Stimulated activated CD4-positive, alpha-beta T cell treated with anti-CD3 and anti-CD28 coated beads, Interleukin-4, amount 100 ng/mL, for 1 hour (primary cell): ENCODE results near the gene LTV1.

Experiments
- DNase-seq: peaks from one replicate; pipeline ENCODE4 v3.0.0-alpha.2; 2020

LTV1 gene

GRCh38 chr6:143896126-143896860, 53.2 kb downstream of the LTV1 start:
- no peak for DNase-seq

GRCh38 chr6:143900358-143900757, 57.2 kb downstream of the LTV1 start:
- DNase-seq = no peak

- DNase-seq = no peak
Measured at GRCh38 chr6:143901885-143902750, 59.0 kb downstream of the LTV1 start.

- DNase-seq = no peak
Measured at GRCh38 chr6:143902827-143903226, 59.7 kb downstream of the LTV1 start.

GRCh38 chr6:143911028-143911427, 67.9 kb downstream of the LTV1 start:
- DNase-seq = no peak

GRCh38 chr6:143912671-143913070, 69.5 kb downstream of the LTV1 start:
- no peak for DNase-seq
